NCI-H2171 (cell line): Measurements from ENCODE around the gene RAD52.

Experiments
- DNase-seq: peaks from one replicate; lab custom pipeline; 2025; lab: John Stamatoyannopoulos, UW

The RAD52 gene

DNA sequence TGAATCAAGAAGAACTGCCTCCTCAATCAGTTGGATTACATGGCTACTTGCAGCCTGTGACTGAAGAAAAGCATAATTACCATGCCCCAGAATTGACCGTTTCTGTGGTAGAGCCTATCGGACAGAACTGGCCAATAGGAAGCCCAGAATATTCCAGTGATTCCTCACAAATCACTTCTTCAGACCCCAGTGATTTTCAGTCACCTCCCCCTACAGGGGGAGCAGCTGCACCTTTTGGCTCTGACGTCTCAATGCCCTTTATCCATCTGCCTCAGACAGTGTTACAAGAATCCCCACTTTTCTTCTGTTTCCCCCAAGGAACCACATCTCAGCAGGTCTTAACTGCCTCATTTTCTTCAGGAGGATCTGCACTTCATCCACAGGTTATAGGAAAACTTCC, 80.8 kb downstream of the RAD52 start:
- no peak for DNase-seq

DNA sequence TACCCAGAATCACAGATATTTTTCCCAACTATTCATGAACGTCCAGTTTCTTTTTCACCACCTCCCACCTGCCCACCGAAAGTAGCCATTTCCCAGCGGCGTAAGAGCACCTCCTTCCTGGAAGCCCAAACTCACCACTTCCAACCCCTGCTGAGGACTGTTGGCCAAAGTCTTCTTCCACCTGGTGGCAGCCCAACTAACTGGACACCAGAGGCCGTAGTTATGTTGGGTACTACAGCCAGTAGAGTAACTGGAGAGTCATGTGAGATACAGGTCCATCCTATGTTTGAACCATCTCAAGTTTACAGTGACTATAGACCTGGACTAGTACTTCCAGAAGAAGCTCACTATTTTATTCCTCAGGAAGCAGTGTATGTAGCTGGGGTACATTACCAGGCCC, 81.6 kb downstream of the RAD52 start:
- DNase-seq: no peak

DNA sequence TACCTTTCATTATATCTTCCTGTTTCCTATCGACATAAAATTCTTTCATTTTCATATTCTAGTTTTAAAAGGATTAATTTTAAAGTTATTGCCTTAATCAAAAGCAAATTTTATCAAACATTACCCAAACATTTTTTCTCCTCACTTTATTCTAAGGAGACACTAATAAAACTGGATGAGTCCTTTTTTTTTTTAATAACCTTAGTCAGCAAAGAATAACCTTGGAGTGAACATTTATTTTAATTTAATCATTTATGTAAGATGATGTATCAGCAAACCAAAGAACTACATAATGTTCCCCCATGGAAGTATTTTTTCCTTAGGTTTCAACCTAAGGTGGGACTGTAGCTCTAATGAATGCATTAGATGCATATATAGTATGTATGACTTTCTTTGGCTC, 83.9 kb downstream of the RAD52 start:
- DNase-seq: no peak

DNA sequence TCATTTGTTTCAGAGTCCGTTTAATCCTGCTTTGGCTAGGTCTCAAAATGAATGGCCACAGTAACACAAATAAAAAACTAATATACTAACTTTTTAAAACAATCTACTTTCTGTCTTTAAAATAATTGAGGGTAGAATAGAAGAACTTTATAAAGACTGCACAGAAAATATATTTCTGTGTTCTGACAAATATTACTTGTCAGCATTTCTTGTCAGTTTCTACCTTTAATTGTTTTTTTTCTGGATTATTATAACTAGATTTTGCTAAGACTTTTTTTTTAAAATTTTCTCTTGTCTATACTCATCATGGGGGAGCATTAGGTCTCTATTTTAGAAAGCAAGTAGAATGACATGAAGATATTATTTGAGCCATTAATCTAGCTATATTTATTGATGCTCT, 86.2 kb downstream of the RAD52 start:
- no peak for DNase-seq

DNA sequence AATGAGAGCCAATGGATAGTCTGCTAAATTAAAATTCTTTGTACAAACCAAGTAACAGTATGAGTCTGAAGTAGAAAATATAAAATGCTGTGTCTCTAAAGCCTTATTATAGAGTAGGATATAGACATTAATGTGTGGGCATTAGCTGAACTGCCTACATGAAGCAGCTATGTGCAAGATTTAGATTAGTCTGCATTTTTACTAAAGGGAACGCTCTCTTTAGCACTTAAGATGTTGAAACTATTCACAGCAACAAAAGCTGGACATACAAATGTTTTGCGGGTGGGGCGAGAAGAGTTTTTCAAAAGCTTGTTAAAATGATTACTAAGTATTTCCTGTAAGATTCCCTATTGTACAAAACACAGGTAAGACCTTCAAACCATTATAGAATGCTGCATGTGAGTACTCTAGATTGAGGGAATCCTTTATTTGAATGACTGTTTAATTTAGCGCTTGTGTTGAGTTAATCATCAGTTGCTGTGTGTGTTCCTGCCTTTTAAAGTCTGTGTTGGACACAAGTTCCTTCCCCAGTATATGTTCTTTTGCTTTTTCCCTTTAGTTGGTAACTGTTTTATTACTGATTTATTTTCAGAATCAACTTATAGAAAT, 87.1 kb downstream of the RAD52 start:
- DNase-seq: no peak
